HG03432 (cell line): Measurements from ENCODE around the gene AKAP13.
"Not testable (repeated sequence)": the region's sequence is repeated elsewhere in the genome, so short reads cannot be mapped to it uniquely, and the experiment has no call there.

Experiments
- ATAC-seq: cut with Tn5 transposase; IDR thresholded peaks from one replicate; pipeline ENCODE4 v1.9.1; 2021; ENCODE audit warnings: mild to moderate bottlenecking, moderate library complexity; ENCODE audit not compliant: unreplicated experiment

Gene AKAP13

GRCh38 chr15:85559530-85559929 is 179.1 kb downstream of the AKAP13 start:
- ATAC-seq: no peak

GRCh38 chr15:85562824-85563223 is 182.4 kb downstream of the AKAP13 start:
- no peak for ATAC-seq

- ATAC-seq: no peak
Measured at GRCh38 chr15:85563328-85563727, 182.9 kb downstream of the AKAP13 start.

- ATAC-seq: no peak
Measured at GRCh38 chr15:85563731-85564130, 183.3 kb downstream of the AKAP13 start.

DNA sequence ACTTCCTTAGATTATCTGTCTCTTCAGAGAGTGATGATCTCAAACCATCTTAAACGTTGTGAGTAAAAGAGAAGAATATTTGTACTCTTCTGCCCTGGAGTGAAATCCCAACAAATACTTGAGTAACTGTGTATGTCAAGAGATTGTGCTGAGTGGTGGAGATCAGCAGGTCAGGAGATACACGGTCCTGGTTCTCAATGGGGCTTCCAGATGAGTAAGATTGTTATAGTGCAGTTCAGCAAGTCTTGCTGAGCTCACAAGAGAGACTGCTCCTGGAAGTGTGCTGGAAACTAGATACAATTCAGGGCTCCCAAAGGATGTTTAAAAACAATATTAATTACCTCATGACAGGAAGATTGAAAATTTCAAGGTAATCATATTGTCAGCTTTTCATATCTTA is 184.3 kb downstream of the AKAP13 start:
- ATAC-seq: no peak

DNA sequence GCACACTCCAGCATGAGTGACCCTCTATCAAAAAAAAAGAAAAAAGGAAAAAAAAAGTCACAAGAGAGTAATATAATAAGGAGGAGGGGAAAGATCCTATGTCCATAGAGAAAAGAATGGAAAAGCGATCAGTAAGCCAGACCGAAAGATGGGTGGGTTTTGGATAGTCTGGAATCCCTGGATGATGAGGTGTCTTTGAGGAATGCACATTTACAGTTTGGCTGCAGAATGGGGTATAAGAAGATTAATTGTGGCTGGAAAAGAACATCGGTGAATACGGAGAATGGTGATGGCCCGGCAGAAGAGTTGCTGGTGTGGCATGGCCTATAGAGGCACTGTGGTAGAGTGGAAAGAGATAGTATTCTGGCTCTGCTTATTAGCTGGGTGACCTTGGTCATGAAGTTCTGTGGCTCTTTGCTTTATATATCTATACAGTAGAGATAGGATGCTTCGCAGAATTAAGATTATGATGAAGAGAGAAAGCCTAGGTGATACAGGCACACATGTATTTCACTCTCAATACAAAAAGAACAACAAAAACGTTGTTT is 187.9 kb downstream of the AKAP13 start:
- ATAC-seq: no peak

DNA sequence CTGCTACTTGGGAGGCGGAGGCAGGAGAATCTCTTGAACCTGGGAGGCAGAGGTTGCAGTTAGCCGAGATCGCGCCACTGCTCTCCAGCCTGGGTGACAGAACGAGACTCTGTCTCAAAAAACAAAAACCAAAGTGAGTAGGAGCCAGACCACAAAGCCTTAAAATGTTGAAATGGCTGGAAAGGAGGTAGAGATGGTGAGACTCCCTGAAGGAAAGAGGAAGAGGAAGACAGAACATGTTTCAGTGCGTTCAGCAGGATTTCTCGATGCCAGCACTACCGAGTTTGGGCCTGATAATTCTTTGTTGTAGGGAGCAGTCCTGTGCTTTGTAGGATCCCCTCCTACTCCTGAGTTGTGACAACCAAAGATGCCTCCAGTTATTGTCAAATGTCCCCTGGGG is 189.9 kb downstream of the AKAP13 start:
- no peak for ATAC-seq

DNA sequence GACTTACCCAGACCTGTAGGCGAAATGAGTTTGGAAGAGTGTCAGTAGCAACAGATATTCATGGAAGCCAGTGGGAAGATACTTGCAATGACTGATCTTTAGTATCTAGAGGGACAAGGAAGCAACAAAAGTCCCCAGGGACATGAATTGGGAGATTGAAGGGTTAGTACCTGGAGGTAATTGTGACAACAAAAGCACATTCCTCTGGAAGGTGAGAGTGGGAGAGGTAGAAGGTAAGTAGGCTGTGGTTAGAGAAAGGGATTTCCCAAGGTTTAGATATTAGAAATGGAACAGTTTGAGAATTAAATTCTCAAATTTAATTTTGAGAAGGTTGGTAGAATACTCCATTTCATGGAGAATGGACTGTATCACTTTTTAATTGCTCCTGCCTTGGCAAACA is 191.4 kb downstream of the AKAP13 start:
- ATAC-seq: no peak

- no peak for ATAC-seq
Measured at GRCh38 chr15:85576392-85576791, 196.0 kb downstream of the AKAP13 start.

DNA sequence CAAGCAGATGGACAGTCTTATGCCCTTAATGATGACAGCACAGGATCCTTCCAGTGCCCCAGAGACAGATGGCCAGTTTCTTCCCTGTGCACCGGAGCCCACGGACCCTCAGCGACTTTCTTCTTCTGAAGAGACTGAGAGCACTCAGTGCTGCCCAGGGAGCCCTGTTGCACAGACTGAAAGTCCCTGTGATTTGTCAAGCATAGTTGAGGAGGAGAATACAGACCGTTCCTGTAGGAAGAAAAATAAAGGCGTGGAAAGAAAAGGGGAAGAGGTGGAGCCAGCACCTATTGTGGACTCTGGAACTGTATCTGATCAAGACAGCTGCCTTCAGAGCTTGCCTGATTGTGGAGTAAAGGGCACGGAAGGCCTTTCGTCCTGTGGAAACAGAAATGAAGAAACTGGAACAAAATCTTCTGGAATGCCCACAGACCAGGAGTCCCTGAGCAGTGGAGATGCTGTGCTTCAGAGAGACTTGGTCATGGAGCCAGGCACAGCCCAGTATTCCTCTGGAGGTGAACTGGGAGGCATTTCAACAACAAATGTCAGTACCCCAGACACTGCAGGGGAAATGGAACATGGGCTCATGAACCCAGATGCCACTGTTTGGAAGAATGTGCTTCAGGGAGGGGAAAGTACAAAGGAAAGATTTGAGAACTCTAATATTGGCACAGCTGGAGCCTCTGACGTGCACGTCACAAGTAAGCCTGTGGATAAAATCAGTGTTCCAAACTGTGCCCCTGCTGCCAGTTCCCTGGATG is 198.7 kb downstream of the AKAP13 start:
- no peak for ATAC-seq

DNA sequence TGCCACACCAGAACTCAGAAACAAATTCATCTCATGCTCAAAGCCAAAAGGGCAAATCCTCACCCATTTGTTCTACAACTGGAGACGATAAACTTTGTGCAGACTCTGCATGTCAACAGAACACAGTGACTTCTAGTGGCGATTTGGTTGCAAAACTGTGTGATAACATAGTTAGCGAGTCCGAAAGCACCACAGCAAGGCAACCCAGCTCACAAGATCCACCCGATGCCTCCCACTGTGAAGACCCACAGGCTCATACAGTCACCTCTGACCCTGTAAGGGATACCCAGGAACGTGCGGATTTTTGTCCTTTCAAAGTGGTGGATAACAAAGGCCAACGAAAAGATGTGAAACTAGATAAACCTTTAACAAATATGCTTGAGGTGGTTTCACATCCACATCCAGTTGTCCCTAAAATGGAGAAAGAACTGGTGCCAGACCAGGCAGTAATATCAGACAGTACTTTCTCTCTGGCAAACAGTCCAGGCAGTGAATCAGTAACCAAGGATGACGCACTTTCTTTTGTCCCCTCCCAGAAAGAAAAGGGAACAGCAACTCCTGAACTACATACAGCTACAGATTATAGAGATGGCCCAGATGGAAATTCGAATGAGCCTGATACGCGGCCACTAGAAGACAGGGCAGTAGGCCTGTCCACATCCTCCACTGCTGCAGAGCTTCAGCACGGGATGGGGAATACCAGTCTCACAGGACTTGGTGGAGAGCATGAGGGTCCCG is 199.7 kb downstream of the AKAP13 start:
- ATAC-seq: no peak

GRCh38 chr15:85580879-85581278 is 200.5 kb downstream of the AKAP13 start:
- ATAC-seq: peak; percentile 21

GRCh38 chr15:85581495-85581894 is 201.1 kb downstream of the AKAP13 start:
- no peak for ATAC-seq

- peak; percentile 40 for ATAC-seq
Measured at GRCh38 chr15:85582131-85583079, 202.0 kb downstream of the AKAP13 start.

DNA sequence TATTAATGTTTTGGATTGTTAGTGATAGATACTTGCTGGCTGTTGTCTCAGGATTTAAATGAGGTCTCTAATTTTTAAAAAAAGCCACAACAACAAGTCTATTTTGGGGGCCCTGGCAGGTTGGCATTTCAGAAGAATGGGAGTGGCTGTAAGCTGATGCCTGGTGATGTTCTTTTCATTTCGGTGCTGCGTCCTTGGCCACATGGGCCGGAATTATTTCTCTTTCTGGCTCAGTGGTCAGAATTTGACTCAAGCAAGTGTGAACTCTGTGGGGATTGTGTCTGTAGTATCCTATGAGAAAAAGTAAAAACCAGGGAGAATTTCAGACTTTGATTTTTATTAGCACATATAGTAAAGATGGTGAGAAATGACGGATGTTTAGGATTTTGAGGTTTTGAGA is 203.0 kb downstream of the AKAP13 start:
- ATAC-seq: no peak

DNA sequence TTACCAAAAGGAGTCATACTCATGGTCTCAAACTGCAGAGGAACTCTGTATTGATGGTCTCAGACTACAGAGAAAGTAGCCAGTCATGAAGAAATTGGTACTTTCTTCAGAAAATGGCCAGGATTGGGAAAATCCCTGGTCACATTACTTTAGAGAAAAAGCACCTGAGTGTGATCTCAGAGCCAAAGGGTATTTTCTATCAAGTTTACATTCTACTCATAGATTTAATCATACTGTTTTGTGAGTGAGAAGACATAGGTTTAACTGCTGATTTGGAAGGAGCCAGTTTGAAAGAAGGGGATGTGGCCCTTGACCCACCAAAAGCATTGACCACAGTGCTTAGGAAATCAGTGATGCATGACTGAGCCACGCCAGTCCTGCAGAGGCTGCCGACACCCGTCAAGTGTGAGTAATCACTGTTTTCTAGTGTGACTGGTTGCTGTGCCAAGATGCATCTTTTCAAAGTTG is 203.6 kb downstream of the AKAP13 start:
- peak; percentile 51 for ATAC-seq

GRCh38 chr15:85584872-85585271 is 204.5 kb downstream of the AKAP13 start:
- ATAC-seq: no peak

DNA sequence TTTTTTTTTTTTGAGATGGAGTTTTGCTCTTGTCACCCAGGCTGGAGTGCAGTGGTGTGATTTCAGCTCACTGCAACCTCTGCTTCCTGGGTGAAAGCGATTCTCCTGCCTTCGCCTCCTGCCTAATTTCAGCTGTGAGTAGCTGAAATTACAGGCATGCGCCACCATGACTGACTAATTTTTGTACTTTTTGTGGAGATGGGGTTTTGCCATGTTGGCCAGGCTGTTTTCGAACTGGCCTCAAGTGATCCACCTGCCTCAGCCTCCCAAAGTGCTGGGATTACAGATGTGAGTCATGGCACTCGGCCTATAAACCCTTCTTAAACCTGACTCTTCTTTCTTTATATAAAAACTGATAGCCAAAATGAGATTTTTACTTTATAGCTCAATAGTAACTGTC is 205.8 kb downstream of the AKAP13 start:
- ATAC-seq: not testable (repeated sequence)

GRCh38 chr15:85587707-85588411 is 207.5 kb downstream of the AKAP13 start:
- no peak for ATAC-seq

GRCh38 chr15:85588677-85589076 is 208.3 kb downstream of the AKAP13 start:
- no peak for ATAC-seq
